H9 (cell line): ENCODE measurements around the gene OARD1. TPM values are rescaled to one million over a fixed set of nuclear protein-coding genes. Genes with fewer than 3 reads are reported as not detected.

Experiments
- DNase-seq: peaks from one replicate; pipeline ENCODE4 v3.0.0-alpha.2; 2017
- H2AFZ ChIP-seq: one replicate; pipeline ENCODE4 v1.6.1; 2013; ENCODE audit warnings: mild to moderate bottlenecking, low read length, control low read depth, moderate library complexity
- H2AK5ac ChIP-seq: 2 replicates; pipeline ENCODE4 v1.6.1; 2013; ENCODE audit warnings: low read length, control low read depth, mixed read lengths; ENCODE audit not compliant: insufficient read length
- H2BK120ac ChIP-seq: one replicate; pipeline ENCODE4 v1.6.1; 2013; ENCODE audit warnings: low read depth, mild to moderate bottlenecking, low read length, control low read depth, inconsistent platforms; ENCODE audit not compliant: poor library complexity, severe bottlenecking
- H2BK12ac ChIP-seq: 2 replicates; pipeline ENCODE4 v1.6.1; 2013; ENCODE audit warnings: low read length, control low read depth, mixed read lengths, low read depth; ENCODE audit not compliant: insufficient read length
- H2BK15ac ChIP-seq: 2 replicates; pipeline ENCODE4 v1.6.1; 2013; ENCODE audit warnings: low read depth, low read length, control low read depth
- H2BK20ac ChIP-seq: one replicate; pipeline ENCODE4 v1.6.1; 2013; ENCODE audit warnings: low read depth, mild to moderate bottlenecking, low read length, control low read depth, inconsistent platforms; ENCODE audit not compliant: poor library complexity, severe bottlenecking
- H2BK5ac ChIP-seq: 2 replicates; pipeline ENCODE4 v1.6.1; 2013; ENCODE audit warnings: low read length, control low read depth, mixed read lengths; ENCODE audit not compliant: insufficient read length
- H3K14ac ChIP-seq: 2 replicates; pipeline ENCODE4 v1.6.1; 2013; ENCODE audit warnings: low read length, control low read depth; ENCODE audit not compliant: insufficient read depth
- H3K18ac ChIP-seq: 2 replicates; pipeline ENCODE4 v1.6.1; 2013; ENCODE audit warnings: low read depth, mild to moderate bottlenecking, mixed read lengths, low read length, control low read depth; ENCODE audit not compliant: insufficient read length
- H3K23ac ChIP-seq: 2 replicates; pipeline ENCODE4 v1.6.1; 2013; ENCODE audit warnings: low read length, control low read depth, mixed read lengths, low read depth; ENCODE audit not compliant: insufficient read length
- H3K23me2 ChIP-seq: 2 replicates; pipeline ENCODE4 v1.6.1; 2013; ENCODE audit warnings: low read depth, mild to moderate bottlenecking, mixed read lengths, low read length, control low read depth; ENCODE audit not compliant: insufficient read length, poor library complexity, severe bottlenecking
- H3K27ac ChIP-seq: 2 replicates; pipeline ENCODE4 v1.5.1; 2013; ENCODE audit warnings: low read length, control low read depth, mixed read lengths, low read depth; ENCODE audit not compliant: insufficient read length
- H3K27me3 ChIP-seq: 2 replicates; pipeline ENCODE4 v1.6.1; 2013; ENCODE audit warnings: low read length, control low read depth, inconsistent platforms; ENCODE audit not compliant: insufficient read depth
- H3K4ac ChIP-seq: 2 replicates; pipeline ENCODE4 v1.6.1; 2013; ENCODE audit warnings: low read depth, mild to moderate bottlenecking, control low read depth, inconsistent platforms, low read length, moderate library complexity
- H3K4me1 ChIP-seq: 2 replicates; pipeline ENCODE4 v1.6.1; 2013; ENCODE audit warnings: low read length, control low read depth, inconsistent platforms; ENCODE audit not compliant: insufficient read depth
- H3K4me2 ChIP-seq: 2 replicates; pipeline ENCODE4 v1.6.1; 2013; ENCODE audit warnings: low read length, control low read depth, mixed read lengths; ENCODE audit not compliant: insufficient read length, insufficient read depth
- H3K56ac ChIP-seq: 2 replicates; pipeline ENCODE4 v1.6.1; 2013; ENCODE audit warnings: low read depth, mild to moderate bottlenecking, mixed read lengths, low read length, control low read depth; ENCODE audit not compliant: insufficient read length
- H3K79me1 ChIP-seq: 2 replicates; pipeline ENCODE4 v1.6.1; 2013; ENCODE audit warnings: low read depth, mild to moderate bottlenecking, moderate library complexity, low read length, control low read depth, inconsistent platforms; ENCODE audit not compliant: insufficient read depth, poor library complexity, severe bottlenecking
- H3K79me2 ChIP-seq: 2 replicates; pipeline ENCODE4 v1.6.1; 2013; ENCODE audit warnings: low read length, control low read depth, inconsistent platforms; ENCODE audit not compliant: insufficient read depth
- H3K9ac ChIP-seq: 2 replicates; pipeline ENCODE4 v1.6.1; 2013; ENCODE audit warnings: low read length, control low read depth, mixed read lengths; ENCODE audit not compliant: insufficient read length; ENCODE audit errors: extremely low read depth
- H3K9me3 ChIP-seq: one replicate; pipeline ENCODE4 v1.6.1; 2013; ENCODE audit warnings: low read depth, low read length, inconsistent platforms; ENCODE audit not compliant: control insufficient read depth
- H3T11ph ChIP-seq: one replicate; pipeline ENCODE4 v1.6.1; 2013; ENCODE audit warnings: mild to moderate bottlenecking, low read length, control low read depth, inconsistent platforms
- H4K20me1 ChIP-seq: one replicate; pipeline ENCODE4 v1.6.1; 2013; ENCODE audit not compliant: control insufficient read depth, insufficient read length, insufficient read depth
- H4K5ac ChIP-seq: 2 replicates; pipeline ENCODE4 v1.6.1; 2013; ENCODE audit warnings: low read depth, mild to moderate bottlenecking, mixed read lengths, low read length, control low read depth; ENCODE audit not compliant: insufficient read length
- H4K8ac ChIP-seq: replicated peaks from 2 replicates; pipeline ENCODE4 v1.6.1; 2013; ENCODE audit warnings: low read length, control low read depth, mixed read lengths, low read depth; ENCODE audit not compliant: insufficient read length
- H4K91ac ChIP-seq: 2 replicates; pipeline ENCODE4 v1.6.1; 2013; ENCODE audit warnings: low read depth, mild to moderate bottlenecking, moderate library complexity, mixed read lengths, low read length, control low read depth; ENCODE audit not compliant: insufficient read length
- H3K27ac Mint-ChIP-seq, 3 experiments: 2 replicates in 2 of 3; 3 replicates in 1 of 3; pipeline ENCODE4 v1.8.0; 2020 to 2021; ENCODE audit warnings: mixed read lengths in 3 of 3, mild to moderate bottlenecking in 1 of 3, moderate library complexity in 1 of 3
- H3K27me3 Mint-ChIP-seq: 2 replicates; pipeline ENCODE4 v1.8.0; 2021; ENCODE audit warnings: low read depth, mild to moderate bottlenecking, moderate library complexity, mixed read lengths
- H3K36me3 Mint-ChIP-seq, 3 experiments: 2 replicates in 2 of 3; 3 replicates in 1 of 3; pipeline ENCODE4 v1.8.0; 2020 to 2021; ENCODE audit warnings: low read depth in 3 of 3, mixed read lengths in 3 of 3; ENCODE audit not compliant: insufficient read depth in 1 of 3
- H3K4me1 Mint-ChIP-seq, 2 experiments: 2 replicates each; pipeline ENCODE4 v1.8.0; 2020; ENCODE audit warnings: mixed read lengths in 2 of 2
- H3K4me3 Mint-ChIP-seq, 2 experiments: 2 replicates in 1 of 2; 3 replicates in 1 of 2; pipeline ENCODE4 v1.8.0; 2020 to 2021; ENCODE audit warnings: mild to moderate bottlenecking in 2 of 2, mixed read lengths in 2 of 2, moderate library complexity in 1 of 2
- H3K9me3 Mint-ChIP-seq, 2 experiments: 2 replicates in 1 of 2; 3 replicates in 1 of 2; pipeline ENCODE4 v1.8.0; 2020; ENCODE audit warnings: mild to moderate bottlenecking in 2 of 2, mixed read lengths in 2 of 2, moderate library complexity in 1 of 2
- CTCF ChIP-seq: fragments of 200-600 bp; sonication (generic); conservative IDR thresholded peaks from 3 replicates; pipeline ENCODE4 v1.8.0; 2021; ENCODE audit warnings: antibody characterized with exemption, mild to moderate bottlenecking
- WGBS: extraction: QIAGEN DNeasy Blood & Tissue Kit; methylation state at CpG from one replicate; pipeline ENCODE4 v1.1.7; 2013; ENCODE audit warnings: missing lambda C conversion rate, low lambda C conversion rate, mixed read lengths; ENCODE audit not compliant: insufficient read length; ENCODE audit errors: extremely low coverage; 5-methylcytosine and 5-hydroxymethylcytosine counted together
- total RNA-seq: library from RNA; stranded (reverse); gene quantifications from 2 replicates; pipeline ENCODE4 v1.2.1, GENCODE V29; 2021

The OARD1 gene
- total RNA-seq, 1 experiment from 2014 or later = 36.6 TPM

GRCh38 chr6:41062056-41062455 is 10.1 kb downstream of the OARD1 start:
- Histone ChIP-seq H2BK120ac (no peak overlapping the region), H2AFZ (no peak overlapping the region), H3K79me2 (no peaks in the 10 kb centered on the region), H3T11ph (no peak overlapping the region), H3K9me3 (no peaks in the 10 kb centered on the region), H3K23ac (no peak overlapping the region), H3K4me1 (0 out of 2 replicates have a peak, but pooled peaks cover 5% of the 10 kb centered on the region), H4K5ac (no peak overlapping the region), H3K14ac (no peak overlapping the region), H3K18ac (no peak overlapping the region), H2BK20ac (no peak overlapping the region), H3K23me2 (no peaks in the 10 kb centered on the region), H3K4ac (no peak overlapping the region), H2AK5ac (no peak overlapping the region), H3K9ac (no peak overlapping the region), H2BK12ac (no peak overlapping the region), H3K79me1 (no peaks in the 10 kb centered on the region), H2BK15ac (no peak overlapping the region), H4K91ac (no peak overlapping the region), H3K4me2 (no peak overlapping the region), H2BK5ac (no peak overlapping the region), H3K27ac (no peak overlapping the region), H3K56ac (no peak overlapping the region), H4K20me1 (no peaks in the 10 kb centered on the region), H3K27me3 (no peaks in the 10 kb centered on the region), H4K8ac (no peak overlapping the region)
- Mint-ChIP-seq H3K27ac (no peak overlapping the region), H3K4me1 (peaks cover 9 to 15% of the 10 kb centered on the region in 2 experiments), H3K27me3 (no peaks in the 10 kb centered on the region), H3K4me3 (no peak overlapping the region), H3K9me3 (no peaks in the 10 kb centered on the region), H3K36me3 (peaks cover 2 to 28% (median 19%) of the 10 kb centered on the region in 3 experiments; a peak in 5 of 7 replicates)
- no peak for DNase-seq
- no peak for TF ChIP-seq CTCF
- WGBS = no CpG with 5 or more reads among the region's 1 CpG
